Common myeloid progenitor, CD34-positive (primary cell): ENCODE measurements around the gene CRTC1.

ENCODE experiments used
- CTCF ChIA-PET: fragments of 350-600 bp; sonication (Branson Sonifier 250); formaldehyde crosslinking; loops from one replicate; lab custom pipeline; 2021; ENCODE audit warnings: antibody characterized with exemption; lab: Charles Lee
- POLR2A ChIA-PET: fragments of 350-600 bp; sonication (Branson Sonifier 250); formaldehyde crosslinking; loops from one replicate; lab custom pipeline; 2021; ENCODE audit warnings: antibody characterized with exemption; lab: Charles Lee
- DNase-seq, 3 donors: peaks; one replicate each; pipeline versions ENCODE4 v3.0.0 to v3.0.0-alpha.2; 2013
- H3K27ac ChIP-seq, 2 experiments: 1 replicate in 1 of 2; 2 replicates in 1 of 2; pipeline ENCODE4 v1.7.0; 2013; ENCODE audit warnings: inconsistent platforms in 2 of 2, low read length in 2 of 2, mild to moderate bottlenecking in 2 of 2, low read depth in 1 of 2, moderate library complexity in 1 of 2; ENCODE audit not compliant: severe bottlenecking in 2 of 2, insufficient read depth in 1 of 2, poor library complexity in 1 of 2
- H3K27me3 ChIP-seq, 5 experiments: replicated peaks in 2 of 5; 1 replicate in 3 of 5; 2 replicates in 2 of 5; pipeline versions ENCODE4 v1.6.1 to v1.7.0; 2013; ENCODE audit warnings: low read length in 4 of 5, mild to moderate bottlenecking in 2 of 5, moderate library complexity in 2 of 5, inconsistent platforms in 1 of 5; ENCODE audit not compliant: insufficient read depth in 5 of 5, control insufficient read depth in 4 of 5
- H3K36me3 ChIP-seq, 4 experiments: 1 replicate in 2 of 4; 2 replicates in 2 of 4; pipeline versions ENCODE4 v1.6.1 to v1.7.0; 2013; ENCODE audit warnings: low read length in 3 of 4, control low read depth in 1 of 4, mild to moderate bottlenecking in 1 of 4; ENCODE audit not compliant: control insufficient read depth in 4 of 4, insufficient read depth in 4 of 4
- H3K4me1 ChIP-seq, 4 experiments: 1 replicate in 3 of 4; 2 replicates in 1 of 4; pipeline versions ENCODE4 v1.6.1 to v1.7.1; 2013; ENCODE audit warnings: low read length in 3 of 4, mild to moderate bottlenecking in 3 of 4, control low read depth in 1 of 4, inconsistent platforms in 1 of 4, moderate library complexity in 1 of 4; ENCODE audit not compliant: control insufficient read depth in 4 of 4, insufficient read depth in 4 of 4; ENCODE audit errors: control extremely low read depth in 1 of 4
- H3K4me3 ChIP-seq, 7 experiments: 1 replicate in 4 of 7; 2 replicates in 3 of 7; pipeline versions ENCODE4 v1.5.1 to v1.7.0; 2013; ENCODE audit warnings: mild to moderate bottlenecking in 7 of 7, low read length in 6 of 7, moderate library complexity in 6 of 7, inconsistent platforms in 2 of 7, low read depth in 2 of 7, control low read depth in 1 of 7; ENCODE audit not compliant: insufficient read depth in 4 of 7, control insufficient read depth in 1 of 7; ENCODE audit errors: extremely low read depth in 1 of 7
- H3K9me3 ChIP-seq, 5 experiments: 1 replicate in 4 of 5; 2 replicates in 1 of 5; pipeline versions ENCODE4 v1.6.1 to v1.7.1; 2013; ENCODE audit warnings: low read length in 4 of 5, mild to moderate bottlenecking in 2 of 5, inconsistent platforms in 1 of 5, low read depth in 1 of 5, moderate library complexity in 1 of 5; ENCODE audit not compliant: control insufficient read depth in 4 of 5, insufficient read depth in 2 of 5; ENCODE audit errors: control extremely low read depth in 1 of 5
- WGBS: methylation state at CpG from one replicate; pipeline ENCODE4 v1.1.5; 2013; ENCODE audit not compliant: insufficient coverage; 5-methylcytosine and 5-hydroxymethylcytosine counted together

CRTC1 gene

GRCh38 chr19:18756896-18757295 lies 73.4 kb downstream of the CRTC1 start:
- WGBS = 97% methylated on average over 16 of the region's 16 CpGs
- POLR2A ChIA-PET = no interaction called here

GRCh38 chr19:18759304-18759994 lies 76.0 kb downstream of the CRTC1 start:
- no peaks in the 10 kb centered on the region for H3K9me3 ChIP-seq
- H3K27ac ChIP-seq = no peak overlapping the region
- WGBS = 98% methylated on average over 15 of the region's 19 CpGs
- H3K4me3 ChIP-seq = no peak overlapping the region
- ChIA-PET CTCF (no interaction called here), POLR2A (no interaction called here)
- peaks cover 0 to 5% (median 0%) of the 10 kb centered on the region in 4 experiments for H3K36me3 ChIP-seq
- no peak for DNase-seq
- peaks cover 0 to 11% (median 3%) of the 10 kb centered on the region in 4 experiments for H3K4me1 ChIP-seq
- H3K27me3 ChIP-seq = no peaks in the 10 kb centered on the region

More at GRCh38 chr19:18756896-18757295, 73.4 kb downstream of the CRTC1 start:
- H3K27ac ChIP-seq = no peak overlapping the region
- CTCF ChIA-PET = no interaction called here
- peaks cover 0 to 2% (median under 1%) of the 10 kb centered on the region in 4 experiments for H3K4me1 ChIP-seq
- no peaks in the 10 kb centered on the region for H3K27me3 ChIP-seq
- no peak overlapping the region for H3K4me3 ChIP-seq
- peaks cover 0 to 13% (median 4%) of the 10 kb centered on the region in 4 experiments for H3K36me3 ChIP-seq
- H3K9me3 ChIP-seq = no peaks in the 10 kb centered on the region
- no peak for DNase-seq

GRCh38 chr19:18759995-18760426 lies 76.5 kb downstream of the CRTC1 start:
- 97% methylated on average over 22 of the region's 22 CpGs for WGBS
- peaks cover 0 to 16% (median 8%) of the 10 kb centered on the region in 4 experiments for H3K4me1 ChIP-seq
- DNase-seq = no peak
- CTCF ChIA-PET = no interaction called here
- no peak overlapping the region for H3K27ac ChIP-seq
- no peaks in the 10 kb centered on the region for H3K9me3 ChIP-seq
- H3K36me3 ChIP-seq = peaks cover 0 to 5% (median 0%) of the 10 kb centered on the region in 4 experiments
- H3K27me3 ChIP-seq = no peaks in the 10 kb centered on the region
- no peak overlapping the region for H3K4me3 ChIP-seq
- POLR2A ChIA-PET = no interaction called here

- no peaks in the 10 kb centered on the region for H3K9me3 ChIP-seq
- no peak for DNase-seq
- POLR2A ChIA-PET = no interaction called here
- no peaks in the 10 kb centered on the region for H3K27me3 ChIP-seq
- H3K4me1 ChIP-seq = peaks cover 0 to 19% (median 10%) of the 10 kb centered on the region in 4 experiments
- WGBS = over 99% methylated on average over 15 of the region's 27 CpGs
- no peak overlapping the region for H3K4me3 ChIP-seq
- H3K36me3 ChIP-seq = peaks cover 0 to 5% (median 0%) of the 10 kb centered on the region in 4 experiments
- CTCF ChIA-PET = no interaction called here
- H3K27ac ChIP-seq = no peak overlapping the region
These were observed 77.2 kb downstream of the CRTC1 start for GRCh38 chr19:18760440-18761383.

GRCh38 chr19:18761531-18762110 lies 78.1 kb downstream of the CRTC1 start:
- peaks cover 0 to 3% (median 0%) of the 10 kb centered on the region in 4 experiments for H3K36me3 ChIP-seq
- peaks cover 0 to 19% (median 10%) of the 10 kb centered on the region in 4 experiments for H3K4me1 ChIP-seq
- H3K27me3 ChIP-seq = no peaks in the 10 kb centered on the region
- WGBS = 96% methylated on average over 14 of the region's 16 CpGs
- ChIA-PET POLR2A (no interaction called here), CTCF (interaction anchor here (0.8 kb wide), 1 partner anchor 86 kb away, joined by 3 read pairs; no protein-coding TSS in a partner anchor)
- DNase-seq = no peak
- no peak overlapping the region for H3K4me3 ChIP-seq
- H3K27ac ChIP-seq = no peak overlapping the region
- H3K9me3 ChIP-seq = no peaks in the 10 kb centered on the region

- H3K27ac ChIP-seq = no peak overlapping the region
- H3K36me3 ChIP-seq = no peaks in the 10 kb centered on the region
- no peaks in the 10 kb centered on the region for H3K27me3 ChIP-seq
- H3K4me3 ChIP-seq = no peak overlapping the region
- H3K9me3 ChIP-seq = no peaks in the 10 kb centered on the region
- H3K4me1 ChIP-seq = peaks cover 0 to 19% (median 10%) of the 10 kb centered on the region in 4 experiments
- ChIA-PET CTCF (interaction anchor here (0.8 kb wide), 1 partner anchor 85 kb away, joined by 3 read pairs; no protein-coding TSS in a partner anchor), POLR2A (no interaction called here)
- 72% methylated on average over 18 of the region's 35 CpGs for WGBS
- DNase-seq = peak in 2 of 3 donors; percentile 47 to 68
These were observed 78.9 kb downstream of the CRTC1 start for GRCh38 chr19:18762125-18763023.
